ENCODE data around the gene GRB10. TPM values are rescaled to one million over a fixed set of nuclear protein-coding genes. Genes with fewer than 3 reads are reported as not detected.
"Not testable (repeated sequence)": the region's sequence is repeated elsewhere in the genome, so short reads cannot be mapped to it uniquely, and the experiment has no call there.

GRB10 gene
- total RNA-seq, 1 donor from 2014 or later, result 48.6 TPM

DNA sequence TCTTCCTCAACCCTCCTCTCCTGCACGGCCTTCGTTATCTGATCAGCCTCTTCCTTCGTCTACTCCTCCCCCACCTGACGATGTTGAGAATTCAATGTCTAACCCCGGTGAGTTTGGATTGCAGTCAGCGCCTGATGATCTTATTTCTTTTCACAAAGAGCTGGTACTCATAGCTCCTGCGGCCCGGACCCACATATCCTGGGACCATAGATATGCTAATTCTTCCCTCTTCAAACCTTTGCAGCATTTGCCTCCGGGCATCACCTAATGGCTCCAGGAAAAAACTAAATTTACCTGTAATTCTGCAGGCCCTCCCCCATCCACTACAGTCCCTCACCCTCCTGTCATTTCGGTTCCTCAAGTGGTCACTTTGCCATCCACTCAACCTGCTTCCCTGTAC, 205.1 kb downstream of the GRB10 start:
- TF ChIP-seq POLR2A (IDR thresholded peaks at IDR 0.05) (no peak), POLR2AphosphoS5 (IDR thresholded peaks at IDR 0.05; ENCODE audit: insufficient read depth in 1 of 2, low read depth in 1 of 2) (no peak)
- TF ChIP-seq, protein P1, sequence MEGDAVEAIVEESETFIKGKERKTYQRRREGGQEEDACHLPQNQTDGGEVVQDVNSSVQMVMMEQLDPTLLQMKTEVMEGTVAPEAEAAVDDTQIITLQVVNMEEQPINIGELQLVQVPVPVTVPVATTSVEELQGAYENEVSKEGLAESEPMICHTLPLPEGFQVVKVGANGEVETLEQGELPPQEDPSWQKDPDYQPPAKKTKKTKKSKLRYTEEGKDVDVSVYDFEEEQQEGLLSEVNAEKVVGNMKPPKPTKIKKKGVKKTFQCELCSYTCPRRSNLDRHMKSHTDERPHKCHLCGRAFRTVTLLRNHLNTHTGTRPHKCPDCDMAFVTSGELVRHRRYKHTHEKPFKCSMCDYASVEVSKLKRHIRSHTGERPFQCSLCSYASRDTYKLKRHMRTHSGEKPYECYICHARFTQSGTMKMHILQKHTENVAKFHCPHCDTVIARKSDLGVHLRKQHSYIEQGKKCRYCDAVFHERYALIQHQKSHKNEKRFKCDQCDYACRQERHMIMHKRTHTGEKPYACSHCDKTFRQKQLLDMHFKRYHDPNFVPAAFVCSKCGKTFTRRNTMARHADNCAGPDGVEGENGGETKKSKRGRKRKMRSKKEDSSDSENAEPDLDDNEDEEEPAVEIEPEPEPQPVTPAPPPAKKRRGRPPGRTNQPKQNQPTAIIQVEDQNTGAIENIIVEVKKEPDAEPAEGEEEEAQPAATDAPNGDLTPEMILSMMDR (IDR thresholded peaks at IDR 0.05), result no peak
- H3K36me3 ChIP-seq, result no peaks in the 10 kb centered on the region
- no peak overlapping the region for H3K27ac ChIP-seq
- H3K9me3 ChIP-seq, result no peaks in the 10 kb centered on the region
- H3K4me1 ChIP-seq, result no peaks in the 10 kb centered on the region
- no peaks in the 10 kb centered on the region for H3K27me3 ChIP-seq
- intact Hi-C loops (cut with DNase I), result no loop called here
- no peak overlapping the region for H3K4me3 ChIP-seq
- DNase-seq (ENCODE audit: extremely low spot score in 2 of 2), result no peak

DNA sequence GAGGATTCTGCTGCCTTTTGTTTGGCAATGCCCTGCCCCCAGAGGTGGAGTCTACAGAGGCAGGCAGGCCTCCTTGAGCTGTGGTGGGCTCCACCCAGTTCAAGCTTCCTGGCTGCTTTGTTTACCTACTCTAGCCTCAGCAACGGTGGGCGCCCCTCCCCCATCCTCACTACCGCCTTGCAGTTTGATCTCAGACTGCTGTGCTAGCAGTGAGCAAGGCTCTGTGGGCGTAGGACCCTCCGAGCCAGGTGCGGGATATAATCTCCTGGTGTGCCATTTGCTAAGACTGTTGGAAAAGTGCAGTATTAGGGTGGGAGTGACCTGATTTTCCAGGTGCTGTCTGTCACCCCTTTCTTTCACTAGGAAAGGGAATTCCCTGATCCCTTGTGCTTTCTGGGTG, 206.3 kb downstream of the GRB10 start:
- H3K9me3 ChIP-seq; H3K4me3 ChIP-seq; H3K4me1 ChIP-seq; H3K36me3 ChIP-seq; H3K27ac ChIP-seq; H3K27me3 ChIP-seq; DNase-seq (ENCODE audit: extremely low spot score in 2 of 2); intact Hi-C loops (cut with DNase I): not testable (repeated sequence)

DNA sequence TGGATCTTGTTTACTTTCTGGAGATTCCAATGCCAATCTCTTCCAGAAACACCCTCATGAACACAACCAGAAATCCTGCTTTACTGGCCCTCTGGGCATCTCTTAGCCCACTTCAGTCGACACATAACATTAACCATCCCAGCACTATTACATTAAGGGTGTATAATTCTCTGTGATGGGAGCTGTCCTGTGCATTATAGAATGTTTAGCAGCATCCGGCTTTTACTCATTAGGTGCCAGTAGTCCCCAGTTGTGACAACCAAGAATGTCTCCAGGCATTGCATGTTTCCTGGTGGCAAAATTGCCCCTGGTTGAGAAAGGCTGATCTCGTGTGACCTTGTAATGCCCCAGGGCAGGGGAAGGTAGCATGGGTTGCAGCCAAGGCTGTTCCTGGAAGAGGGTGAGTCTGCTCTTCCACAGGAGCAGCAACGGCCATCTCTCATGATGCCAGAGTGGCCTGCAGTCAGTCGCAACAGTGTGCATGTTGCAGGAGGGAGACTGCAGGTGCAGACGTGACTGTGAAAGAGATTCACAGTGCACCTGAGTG, 214.9 kb downstream of the GRB10 start:
- intact Hi-C loops (cut with DNase I), result no loop called here
- H3K27ac ChIP-seq, result no peak overlapping the region

DNA sequence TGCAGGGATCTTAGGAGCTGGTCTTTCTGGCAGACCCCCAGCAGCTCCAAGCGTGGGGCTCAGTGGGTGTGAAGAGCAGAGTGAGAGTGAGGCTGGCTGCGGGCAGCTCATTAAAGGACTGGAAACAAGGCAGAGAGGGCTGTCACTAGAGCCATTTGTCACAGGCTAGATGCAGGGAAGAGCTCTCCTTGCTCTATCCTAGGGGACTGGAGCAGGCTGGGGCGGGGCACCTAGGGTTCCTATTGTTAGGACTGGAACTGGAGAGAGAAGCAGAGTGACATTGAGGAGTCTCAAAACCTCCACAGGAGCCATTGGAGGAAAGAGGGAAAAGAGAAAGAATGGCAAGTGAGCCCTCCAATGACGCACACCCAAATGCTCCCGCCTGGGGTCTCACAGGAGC, 216.7 kb downstream of the GRB10 start:
- Histone ChIP-seq H3K4me1 (no peaks in the 10 kb centered on the region), H3K27me3 (no peaks in the 10 kb centered on the region), H3K27ac (no peak overlapping the region), H3K9me3 (no peaks in the 10 kb centered on the region), H3K4me3 (no peak overlapping the region), H3K36me3 (no peaks in the 10 kb centered on the region)
- intact Hi-C loops (cut with DNase I), result no loop called here
- DNase-seq (ENCODE audit: extremely low spot score in 2 of 2), result no peak
- TF ChIP-seq POLR2A (IDR thresholded peaks at IDR 0.05) (no peak), POLR2AphosphoS5 (IDR thresholded peaks at IDR 0.05; ENCODE audit: insufficient read depth in 1 of 2, low read depth in 1 of 2) (no peak)
- TF ChIP-seq, protein P1 (IDR thresholded peaks at IDR 0.05), result no peak

More for the DNA sequence above, 214.9 kb downstream of the GRB10 start:
- no peaks in the 10 kb centered on the region for H3K9me3 ChIP-seq
- no peaks in the 10 kb centered on the region for H3K27me3 ChIP-seq
- no peaks in the 10 kb centered on the region for H3K36me3 ChIP-seq
- H3K4me3 ChIP-seq, result no peak overlapping the region
- TF ChIP-seq, protein P1 (IDR thresholded peaks at IDR 0.05), result no peak
- TF ChIP-seq POLR2AphosphoS5 (IDR thresholded peaks at IDR 0.05; ENCODE audit: insufficient read depth in 1 of 2, low read depth in 1 of 2) (no peak), POLR2A (IDR thresholded peaks at IDR 0.05) (no peak)
- H3K4me1 ChIP-seq, result no peaks in the 10 kb centered on the region
- DNase-seq (ENCODE audit: extremely low spot score in 2 of 2), result no peak

DNA sequence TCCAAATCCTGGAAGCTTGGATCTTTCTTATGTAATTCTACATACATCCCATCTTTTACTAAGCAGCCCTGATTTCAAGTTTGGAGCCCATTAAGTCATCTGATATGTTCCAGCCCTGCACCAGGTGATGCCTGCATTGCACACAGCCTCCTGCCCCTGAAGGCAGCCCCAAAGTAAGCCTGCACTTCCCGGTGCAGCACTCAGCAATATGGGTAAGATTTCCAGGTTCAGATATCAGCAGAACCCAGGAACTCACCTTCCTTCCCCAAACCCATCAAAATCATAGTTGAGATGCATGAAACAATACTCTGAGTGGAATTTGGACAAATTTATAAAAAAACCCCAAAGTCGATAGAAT, 217.2 kb downstream of the GRB10 start:
- Histone ChIP-seq H3K4me1 (no peaks in the 10 kb centered on the region), H3K36me3 (no peaks in the 10 kb centered on the region), H3K9me3 (no peaks in the 10 kb centered on the region), H3K4me3 (no peak overlapping the region), H3K27me3 (no peaks in the 10 kb centered on the region), H3K27ac (no peak overlapping the region)
- DNase-seq (ENCODE audit: extremely low spot score in 2 of 2), result no peak
- intact Hi-C loops (cut with DNase I), result no loop called here
- no peak for TF ChIP-seq POLR2A (IDR thresholded peaks at IDR 0.05)
- TF ChIP-seq, protein P1 (IDR thresholded peaks at IDR 0.05), result no peak
- TF ChIP-seq POLR2AphosphoS5 (IDR thresholded peaks at IDR 0.05; ENCODE audit: insufficient read depth in 1 of 2, low read depth in 1 of 2), result no peak
